HG02588 (cell line): ENCODE measurements around the gene RNF13.
A peak's percentile ranks its signal among the peaks of the same experiment; 100 is the strongest.
"Not testable (repeated sequence)": the region's sequence is repeated elsewhere in the genome, so short reads cannot be mapped to it uniquely, and the experiment has no call there.

ENCODE experiments used
- ATAC-seq: cut with Tn5 transposase; IDR thresholded peaks from one replicate; pipeline ENCODE4 v1.9.1; 2021; ENCODE audit warnings: mild to moderate bottlenecking, moderate library complexity; ENCODE audit not compliant: unreplicated experiment

The RNF13 gene

GRCh38 chr3:149943966-149944365, 131.0 kb downstream of the RNF13 start:
- not testable (repeated sequence) for ATAC-seq

DNA sequence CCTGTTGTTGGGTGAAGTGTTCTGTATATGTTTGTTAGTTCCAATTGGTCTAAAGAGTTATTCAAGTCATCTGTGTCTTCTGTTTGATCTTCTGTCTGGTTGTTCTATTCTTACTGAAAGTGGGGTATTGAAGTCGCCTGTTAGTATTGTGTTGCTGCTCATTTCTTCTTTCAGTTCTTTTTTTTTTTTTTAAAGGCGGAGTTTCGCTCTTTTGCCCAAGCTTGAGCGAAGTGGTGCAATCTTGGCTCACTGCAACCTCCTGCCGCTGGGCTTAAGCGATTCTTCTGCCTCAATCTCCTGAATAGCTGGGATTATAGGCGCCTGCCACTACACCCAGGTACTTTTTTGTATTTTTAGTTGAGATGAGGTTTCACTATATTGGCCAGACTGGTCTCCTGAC, 134.2 kb downstream of the RNF13 start:
- ATAC-seq: no peak

DNA sequence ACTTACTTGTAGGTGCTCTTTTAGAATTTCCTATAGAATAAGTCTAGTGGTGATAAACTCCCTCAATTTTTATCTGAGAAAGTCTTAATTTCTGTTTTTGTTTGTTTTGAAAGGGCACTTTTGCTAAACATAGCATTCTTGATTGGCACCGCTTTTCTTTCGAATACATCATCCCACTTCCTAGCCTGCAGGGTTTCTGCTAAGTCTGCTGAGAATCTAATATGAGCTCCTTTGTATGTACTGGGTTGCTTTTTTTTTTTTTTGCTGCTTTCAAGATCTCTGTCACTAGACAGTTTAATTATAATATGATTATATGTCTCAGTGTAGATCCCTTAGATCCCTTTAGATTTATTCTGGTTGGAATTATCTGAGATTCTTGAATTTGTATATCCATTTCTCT, 136.2 kb downstream of the RNF13 start:
- no peak for ATAC-seq

GRCh38 chr3:149954812-149955211, 141.8 kb downstream of the RNF13 start:
- ATAC-seq: no peak

DNA sequence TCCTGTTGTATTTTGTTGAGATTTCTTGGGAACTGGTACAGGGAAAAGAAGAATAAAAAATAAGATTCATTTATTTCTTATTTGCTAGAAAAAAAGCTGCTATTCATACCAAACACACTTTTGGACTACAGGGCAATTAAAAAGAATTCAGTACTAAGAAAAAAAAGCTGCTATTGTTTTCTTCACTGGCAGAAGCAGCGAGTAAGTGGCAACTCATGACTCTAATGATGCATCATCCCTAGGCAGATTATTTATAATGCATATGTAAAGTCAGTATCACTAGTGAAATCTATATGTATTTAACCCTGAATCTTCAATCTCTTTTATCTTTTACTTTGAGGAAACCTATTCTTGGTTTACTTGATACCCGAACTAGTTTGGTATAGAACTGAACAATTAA, 142.4 kb downstream of the RNF13 start:
- no peak for ATAC-seq

GRCh38 chr3:149957361-149958125, 144.5 kb downstream of the RNF13 start:
- ATAC-seq: no peak

DNA sequence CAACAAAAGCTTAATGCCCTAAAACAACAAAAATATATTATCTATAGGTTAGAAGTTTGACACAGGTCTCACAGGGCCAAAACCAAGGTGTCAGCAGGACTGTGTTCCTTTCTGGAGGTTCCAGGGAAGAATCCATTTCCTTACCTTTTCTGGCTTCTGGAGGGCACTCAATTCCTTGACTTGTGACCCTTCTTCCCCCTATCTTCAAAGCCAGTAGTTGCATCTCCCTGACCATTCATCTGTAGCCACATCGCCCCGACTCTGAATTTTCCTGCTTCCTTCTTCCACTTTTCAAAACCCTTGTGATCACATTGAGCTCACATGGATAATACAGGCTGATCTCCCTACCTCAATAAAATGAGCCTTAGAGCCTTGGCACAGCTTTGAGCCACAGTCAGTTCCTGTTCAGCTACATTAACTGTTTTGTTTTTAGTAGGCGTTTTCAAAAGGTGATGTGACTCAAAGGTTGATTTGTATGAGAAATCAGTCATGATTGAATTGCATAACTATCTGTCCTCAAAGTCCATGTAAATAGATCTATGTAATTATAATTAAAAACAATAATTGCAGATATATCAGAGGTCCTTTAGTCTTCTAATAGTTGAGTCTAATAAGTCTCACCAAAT, 145.3 kb downstream of the RNF13 start:
- ATAC-seq: no peak

- no peak for ATAC-seq
These were observed 146.4 kb downstream of the RNF13 start for GRCh38 chr3:149959443-149959842.

- ATAC-seq: no peak
These were observed 150.5 kb downstream of the RNF13 start for GRCh38 chr3:149963485-149963884.

DNA sequence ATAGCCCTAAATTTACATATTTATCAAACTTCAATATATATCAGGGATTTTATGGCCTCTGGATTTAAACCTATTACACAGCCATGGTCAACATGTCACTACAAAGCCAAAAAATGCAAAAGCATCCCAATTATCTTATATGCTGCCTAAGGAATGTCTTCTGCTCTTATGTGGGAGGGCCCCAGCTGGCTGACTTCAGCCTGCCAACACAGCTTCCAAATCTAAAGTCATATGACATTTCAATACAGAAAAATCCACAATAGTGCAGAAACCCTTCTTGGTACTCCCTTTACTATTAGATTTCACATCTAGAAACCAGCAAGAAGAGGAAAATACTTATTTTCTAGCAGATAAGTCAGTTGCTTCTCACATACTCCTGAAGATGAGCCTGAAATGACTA, 151.3 kb downstream of the RNF13 start:
- ATAC-seq: no peak

DNA sequence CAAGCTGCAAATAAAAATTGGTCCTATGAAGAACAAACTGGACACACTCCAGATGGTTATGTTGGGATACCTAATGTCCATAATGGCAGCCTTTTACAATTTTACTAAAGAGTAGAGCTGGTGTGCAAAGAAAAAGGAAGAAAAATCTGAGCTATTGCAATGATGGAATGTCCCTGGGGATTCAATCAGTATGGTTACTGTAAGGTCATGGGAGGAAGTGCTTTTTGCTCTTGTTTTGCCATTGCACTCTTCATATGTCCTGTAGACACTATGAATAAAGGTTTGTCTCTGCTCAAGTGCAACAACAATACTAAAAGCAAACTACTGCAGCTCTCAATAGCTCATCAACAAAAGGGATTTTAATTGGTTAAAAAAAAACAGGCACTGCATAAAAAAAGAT, 152.3 kb downstream of the RNF13 start:
- no peak for ATAC-seq

DNA sequence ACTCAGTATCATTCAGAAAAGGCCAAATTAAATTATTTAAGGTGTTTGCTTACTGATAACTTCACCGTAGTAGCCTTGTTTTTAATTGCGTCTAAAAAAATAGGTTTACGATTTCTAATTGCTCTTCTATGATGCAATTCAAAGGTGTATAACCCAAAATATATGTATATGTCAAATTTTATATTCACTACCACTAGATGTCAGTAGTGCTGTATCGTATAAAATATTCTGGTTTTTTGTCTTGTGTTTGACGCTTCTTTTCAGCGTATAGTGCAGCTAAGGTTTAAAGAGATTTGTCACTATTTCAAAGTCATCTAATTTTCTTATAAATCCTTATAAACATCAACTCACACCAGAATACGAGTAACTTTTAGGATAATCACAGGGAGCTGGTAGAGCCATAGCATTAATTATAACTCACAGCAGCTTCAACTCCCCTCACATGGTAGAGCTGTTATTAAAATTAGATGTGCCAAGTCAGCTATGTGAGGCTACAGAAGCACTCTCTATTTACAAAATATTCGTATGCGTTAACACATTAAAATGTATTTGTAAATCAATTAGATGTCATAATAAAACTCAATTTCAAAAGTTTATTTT, 154.2 kb downstream of the RNF13 start:
- no peak for ATAC-seq

GRCh38 chr3:149968216-149968615, 155.2 kb downstream of the RNF13 start:
- no peak for ATAC-seq

DNA sequence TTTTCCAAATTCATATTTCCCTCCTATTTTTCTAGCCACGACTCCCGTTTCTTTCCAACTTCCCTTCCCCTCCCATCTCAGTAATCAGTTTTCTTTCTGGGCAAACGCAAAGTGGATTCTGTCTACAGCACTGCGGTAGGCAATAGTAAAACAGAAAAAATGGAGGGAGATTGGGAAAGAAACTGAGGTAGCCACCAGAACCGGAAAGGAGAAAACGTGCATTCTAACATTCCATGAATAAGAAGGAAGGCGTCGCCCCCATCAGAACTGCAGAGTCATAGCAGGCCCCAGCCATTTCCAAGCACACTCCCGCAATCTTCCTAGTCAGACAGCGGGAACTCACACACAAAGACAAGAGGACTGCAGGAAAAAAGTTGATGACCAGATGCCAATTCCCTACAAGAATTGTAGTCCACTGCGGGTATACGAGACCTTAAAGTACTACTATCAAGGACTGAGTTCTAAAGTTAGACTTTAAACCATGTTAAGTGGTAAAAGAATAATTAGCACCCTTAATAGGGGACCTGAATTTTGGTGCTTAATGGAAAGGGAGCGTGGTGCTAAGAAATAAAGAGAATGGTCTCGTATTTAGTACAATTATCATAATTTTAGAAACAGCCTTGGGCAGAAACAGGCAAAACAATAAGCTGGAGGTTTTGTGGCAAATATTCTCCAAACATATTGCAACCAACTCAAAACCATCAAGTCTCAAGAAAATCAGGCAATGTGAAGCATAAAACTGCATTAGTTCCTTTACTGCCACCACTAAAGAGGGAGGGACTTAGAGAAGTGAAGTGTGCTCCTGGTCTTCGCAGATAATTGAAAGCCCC, 156.3 kb downstream of the RNF13 start:
- no peak for ATAC-seq

DNA sequence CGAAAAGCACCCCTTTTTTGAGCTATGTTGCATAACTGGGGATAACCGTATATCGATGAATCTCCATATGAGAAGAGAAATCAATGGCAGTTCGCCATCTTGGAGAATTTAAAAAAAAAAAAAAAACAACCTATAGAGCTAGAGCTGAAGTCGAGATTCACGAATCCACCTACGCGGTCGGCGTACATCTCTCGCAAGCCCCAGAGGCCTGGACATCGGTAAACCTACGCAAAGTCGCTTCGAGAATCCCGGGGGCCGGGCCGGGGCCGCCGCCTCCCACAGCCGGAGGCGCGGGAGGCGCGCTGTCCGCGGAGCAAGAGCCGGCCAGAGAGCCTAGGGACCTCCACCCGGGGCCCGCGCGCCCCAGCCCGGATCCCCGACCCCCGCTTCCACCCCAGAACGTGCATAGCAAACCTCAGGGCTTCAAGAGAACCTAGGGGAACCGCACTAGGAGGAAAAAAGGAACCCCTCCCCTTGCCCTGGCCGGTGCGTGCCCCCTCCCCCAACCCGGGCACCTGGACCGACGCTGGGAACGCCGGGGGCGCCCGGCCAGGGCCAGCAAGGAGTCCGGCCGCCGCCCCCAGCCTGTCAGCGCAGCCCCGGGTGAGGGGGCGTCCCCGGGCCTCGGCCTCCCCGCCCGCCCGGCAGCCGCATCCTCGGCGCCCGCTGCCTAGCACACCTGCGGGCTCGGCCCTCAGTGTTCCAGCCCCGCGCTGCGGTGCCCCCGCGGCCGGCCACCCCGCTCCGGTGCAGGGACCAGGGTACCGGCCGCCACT, 157.1 kb downstream of the RNF13 start:
- peak; percentile 57 for ATAC-seq

DNA sequence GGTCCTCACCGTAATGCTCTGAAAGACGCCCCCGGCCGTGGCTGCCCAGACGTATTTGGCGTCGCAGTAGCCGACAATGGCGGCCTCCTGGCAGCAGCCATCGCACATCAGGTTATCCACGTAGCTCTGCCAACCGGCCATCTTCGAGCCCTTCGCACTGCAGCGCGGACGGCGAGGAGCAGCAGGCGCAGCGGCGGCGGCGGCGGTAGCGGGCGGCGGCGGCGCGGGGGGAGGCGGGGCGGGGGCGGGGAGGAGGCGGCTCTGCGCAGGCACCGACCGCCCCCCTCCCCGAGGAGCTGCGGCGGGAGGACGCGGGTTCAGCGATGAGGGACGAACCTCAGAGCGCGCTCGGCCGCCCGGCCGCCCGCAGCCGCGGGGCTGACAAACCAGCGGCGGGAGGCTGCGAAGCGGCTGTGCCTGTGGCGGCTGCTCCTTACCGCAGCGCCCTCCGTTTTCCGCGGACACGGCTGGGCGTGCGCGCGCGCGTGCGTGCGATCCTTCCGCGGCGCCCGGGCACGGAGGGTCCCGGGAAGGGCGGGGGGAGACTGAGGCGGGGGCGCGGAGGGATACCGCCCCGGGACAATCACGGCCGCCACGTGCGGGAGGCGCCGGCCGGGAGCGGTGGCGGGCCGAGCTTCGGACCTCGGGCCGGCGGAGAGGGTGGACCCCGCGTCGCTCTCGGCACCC, 157.8 kb downstream of the RNF13 start, which contains the start of gene PFN2:
Gene PFN2 (minus strand): TSS at position 180 of the 687 bp plus-strand sequence. CDS start 39 bp downstream, at position 141.
- ATAC-seq: peak; percentile 50

DNA sequence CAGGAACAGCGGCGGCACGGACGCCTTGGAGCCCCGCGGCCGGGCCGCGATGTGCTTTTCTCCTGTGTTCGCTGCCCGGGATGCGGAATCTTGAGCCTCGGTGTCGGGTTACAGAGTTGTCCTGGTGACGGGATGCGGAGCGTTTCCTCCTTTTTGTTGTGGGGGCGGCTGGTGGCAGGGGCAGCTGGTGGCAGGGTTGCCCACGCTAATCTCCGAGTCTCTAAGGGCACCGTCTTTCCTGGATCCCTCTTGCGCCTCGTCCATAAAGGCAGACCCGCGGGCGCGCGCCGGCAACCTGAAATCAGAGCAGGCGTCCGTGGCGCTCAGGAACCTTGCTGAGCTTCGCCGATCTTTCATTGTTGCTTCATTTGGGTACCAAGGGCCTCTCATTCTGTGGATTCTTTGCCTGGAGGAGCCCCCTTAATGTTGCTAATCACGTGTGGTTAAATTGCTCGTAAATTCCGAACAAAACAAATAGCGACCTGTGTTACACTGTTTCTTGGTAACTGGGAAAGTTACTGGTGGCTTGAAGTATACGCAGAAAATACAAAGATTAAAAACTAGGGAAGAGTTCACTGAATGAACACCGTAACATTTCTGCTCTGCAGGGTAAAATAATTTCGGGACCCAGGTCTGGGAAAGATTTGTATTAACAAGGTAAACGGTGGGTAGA, 158.5 kb downstream of the RNF13 start:
- peak; percentile 19 for ATAC-seq

- ATAC-seq: no peak
These were observed 162.9 kb downstream of the RNF13 start for GRCh38 chr3:149975919-149976318.

DNA sequence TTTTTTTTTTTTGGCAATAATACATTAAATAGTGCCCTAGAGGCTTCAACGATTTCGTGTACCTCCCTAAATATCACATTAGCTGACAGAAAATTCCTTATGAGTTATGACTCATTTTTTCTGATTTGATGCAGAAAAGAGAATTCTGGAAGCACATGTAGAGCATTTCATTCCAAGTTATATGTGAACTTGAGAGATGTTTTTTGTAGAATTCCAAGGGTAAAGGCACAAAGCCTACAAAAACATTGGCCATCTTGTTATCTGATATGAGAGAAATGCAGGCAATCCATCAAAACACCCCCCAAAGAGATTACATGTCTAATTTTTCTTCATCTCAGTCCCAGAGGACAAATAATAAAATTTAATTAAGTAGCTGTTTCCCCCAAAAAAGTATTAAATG, 164.4 kb downstream of the RNF13 start:
- ATAC-seq: no peak
